ENCODE data around the gene FAM221B. TPM values are rescaled to one million over a fixed set of nuclear protein-coding genes. Genes with fewer than 3 reads are reported as not detected.

Gene FAM221B
- total and polyA plus RNA-seq, 2 of the 4 experiments (the other 2 are of a cell fraction) = not detected

GRCh38 chr9:35836595-35836994, 8.1 kb upstream of the FAM221B start:
- Histone ChIP-seq H2AK5ac (ENCODE audit: low read depth, low read length) (no peak overlapping the region), H2BK15ac (ENCODE audit: low read depth, low read length) (no peak overlapping the region), H3K18ac (ENCODE audit: low read depth, low read length) (no peak overlapping the region), H3K27ac (ENCODE audit: insufficient read depth, low read length) (no peak overlapping the region), H4K91ac (ENCODE audit: insufficient read depth, low read depth, low read length) (no peak overlapping the region), H2AK9ac (replicated peaks; ENCODE audit: low read depth, low read length, poor library complexity) (no peak overlapping the region), H2BK120ac (ENCODE audit: low read depth, low read length) (no peak overlapping the region), H3K23ac (ENCODE audit: low read depth, low read length) (no peak overlapping the region), H4K20me1 (ENCODE audit: insufficient read depth, low read length) (no peaks in the 10 kb centered on the region), H4K5ac (ENCODE audit: low read depth, low read length) (no peak overlapping the region), H3K9ac (ENCODE audit: low read depth, low read length) (no peak overlapping the region), H3K4ac (ENCODE audit: low read depth, low read length) (no peak overlapping the region), H2BK5ac (ENCODE audit: low read depth, low read length, poor library complexity, severe bottlenecking) (no peak overlapping the region), H3K14ac (replicated peaks; ENCODE audit: low read depth, low read length) (no peak overlapping the region), H2AFZ (replicated peaks; ENCODE audit: low read length, poor library complexity) (no peak overlapping the region), H3K27me3 (ENCODE audit: control insufficient read depth, insufficient read depth, low read length) (no peaks in the 10 kb centered on the region), H3K4me2 (ENCODE audit: low read depth, low read length) (no peak overlapping the region), H3K56ac (ENCODE audit: extremely low read depth, insufficient read depth, low read length) (no peak overlapping the region), H3K9me1 (ENCODE audit: insufficient read depth, low read length) (no peaks in the 10 kb centered on the region; the same call in 1 of the 2 replicates), H3K4me1 (ENCODE audit: control insufficient read depth, insufficient read depth, low read length) (no peaks in the 10 kb centered on the region), H3K79me1 (ENCODE audit: low read depth in 1 of 2, low read length in 2 of 2) (no peaks in the 10 kb centered on the region), H4K8ac (ENCODE audit: low read depth in 2 of 2, low read length in 2 of 2) (no peak overlapping the region), H3K4me3 (ENCODE audit: insufficient read depth, low read depth, low read length) (no peak overlapping the region), H3K36me3 (ENCODE audit: control insufficient read depth, insufficient read depth, low read length) (no peaks in the 10 kb centered on the region), H3K9me3 (ENCODE audit: control insufficient read depth, insufficient read depth, low read length) (no peaks in the 10 kb centered on the region), H2BK20ac (ENCODE audit: low read depth, low read length) (no peak overlapping the region)
- no TSS peak for BruUV-seq (replicated peaks)
- ChIA-PET POLR2A (ENCODE audit: unreplicated experiment) (no interaction called here), CTCF (interaction anchor here (0.5 kb wide), 1 partner anchor 42 kb away, joined by 3 read pairs; no protein-coding TSS in a partner anchor)
- dilution Hi-C loops (cut with HindIII; ENCODE audit: low sequenced_read_pairs, unreplicated experiment) = no loop called here
- TF ChIP-seq CEBPB (IDR thresholded peaks at IDR 0.05; ENCODE audit: low read depth, low read length) (no peak), BHLHE40 (IDR thresholded peaks at IDR 0.05; ENCODE audit: low read depth, low read length) (no peak), CHD1 (IDR thresholded peaks at IDR 0.05; ENCODE audit: low read depth, low read length) (no peak), FOS (IDR thresholded peaks at IDR 0.05; ENCODE audit: low read depth, low read length) (no peak)
- TF ChIP-seq, protein P1, sequence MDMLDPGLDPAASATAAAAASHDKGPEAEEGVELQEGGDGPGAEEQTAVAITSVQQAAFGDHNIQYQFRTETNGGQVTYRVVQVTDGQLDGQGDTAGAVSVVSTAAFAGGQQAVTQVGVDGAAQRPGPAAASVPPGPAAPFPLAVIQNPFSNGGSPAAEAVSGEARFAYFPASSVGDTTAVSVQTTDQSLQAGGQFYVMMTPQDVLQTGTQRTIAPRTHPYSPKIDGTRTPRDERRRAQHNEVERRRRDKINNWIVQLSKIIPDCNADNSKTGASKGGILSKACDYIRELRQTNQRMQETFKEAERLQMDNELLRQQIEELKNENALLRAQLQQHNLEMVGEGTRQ (IDR thresholded peaks at IDR 0.05; ENCODE audit: low read depth, low read length) = no peak
- WGBS, 2 experiments (ENCODE audit: extremely low coverage in 2 of 2, insufficient read length in 1 of 2) = 70% methylated on average over 1 of the region's 5 CpGs; no CpG with 5 or more reads in 1 of the 2 experiments
- ATAC-seq (ENCODE audit: low read depth) = no peak
- in situ Hi-C loops (cut with MboI; ENCODE audit: low sequenced_read_pairs) = no loop called here
- DNase-seq = no peak
- intact Hi-C loops (cut with micrococcal nuclease) = no loop called here
